Dendritic cell treated with granulocyte-macrophage colony-stimulating factor and Interleukin-4, amounts not matched to agents 40 ng/mL and 50 ng/mL, for 4 days (primary cell): ENCODE results near the gene EI24.

Source experiments
- H3K27ac Mint-ChIP-seq: one replicate; pipeline ENCODE4 v1.8.0; 2022; ENCODE audit warnings: mild to moderate bottlenecking, mixed read lengths
- H3K27me3 Mint-ChIP-seq: one replicate; pipeline ENCODE4 v1.8.0; 2022; ENCODE audit warnings: mild to moderate bottlenecking, mixed read lengths
- H3K36me3 Mint-ChIP-seq: one replicate; pipeline ENCODE4 v1.8.0; 2022; ENCODE audit warnings: low read depth, mixed read lengths
- H3K4me1 Mint-ChIP-seq: one replicate; pipeline ENCODE4 v1.8.0; 2022; ENCODE audit warnings: low read depth, mixed read lengths
- H3K4me3 Mint-ChIP-seq: one replicate; pipeline ENCODE4 v1.8.0; 2022; ENCODE audit warnings: mild to moderate bottlenecking, moderate library complexity, mixed read lengths
- H3K9me3 Mint-ChIP-seq: one replicate; pipeline ENCODE4 v1.8.0; 2022; ENCODE audit warnings: mixed read lengths
- intact Hi-C: fragments of 100-400 bp; cut with micrococcal nuclease; formaldehyde crosslinking; loops from one replicate; pipeline ENCODE4 v1.15.0; 2022

Gene EI24

GRCh38 chr11:125591649-125592304 is 22.5 kb downstream of the EI24 start:
- Mint-ChIP-seq H3K36me3 (peaks cover 37% of the 10 kb centered on the region), H3K4me1 (peaks cover 43% of the 10 kb centered on the region), H3K9me3 (no peaks in the 10 kb centered on the region), H3K4me3 (peak overlapping the region; percentile 95), H3K27me3 (no peaks in the 10 kb centered on the region), H3K27ac (peak overlapping the region; percentile 99)
- intact Hi-C loops: loop anchor here (1.0 to 10.0 kb wide), 5 partner anchors 22 to 677 kb away; partner anchors contain the start of genes CHEK1, EI24, FAM118B and FOXRED1

DNA sequence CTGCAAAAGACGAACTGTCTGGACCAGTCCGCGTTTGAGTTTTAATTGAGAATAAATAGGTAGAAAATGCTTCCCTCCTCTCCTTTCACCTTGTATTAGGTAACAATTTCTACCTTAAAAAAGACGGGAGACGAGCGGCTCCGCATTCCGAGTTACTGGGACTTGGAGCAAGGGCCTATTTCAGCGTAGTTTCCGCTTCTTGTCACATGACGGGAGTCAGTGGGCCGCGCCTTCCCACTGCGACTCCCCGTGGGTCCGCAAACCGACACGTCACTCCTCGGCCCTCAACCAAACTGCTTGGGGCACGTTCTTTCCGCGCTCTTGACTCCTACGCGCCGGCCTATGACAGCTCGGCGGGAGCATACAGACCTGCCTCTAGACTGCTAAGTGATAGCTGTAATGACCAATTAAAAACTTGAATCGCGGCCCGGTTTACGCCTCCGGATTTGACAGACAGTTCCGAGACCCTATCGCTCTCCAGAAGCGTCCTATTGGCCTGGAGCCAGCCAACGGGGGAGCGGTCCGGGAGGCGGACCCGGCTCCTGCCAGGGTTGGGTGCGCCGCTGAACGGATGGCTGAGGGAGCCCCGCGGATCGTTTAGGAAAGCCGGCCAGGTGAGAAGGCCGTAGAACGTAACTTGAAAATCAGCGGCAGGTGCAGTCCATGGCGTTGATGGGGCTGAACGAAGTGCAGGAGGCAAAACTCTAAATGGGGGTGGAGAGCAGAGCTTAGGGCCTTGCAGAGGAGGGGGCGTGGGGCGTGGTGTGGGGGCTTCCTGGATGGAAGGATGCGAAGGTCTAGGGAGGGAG is 23.2 kb downstream of the EI24 start, which contains the start of gene STT3A:
Gene STT3A (plus strand): TSS at position 548 of the 809 bp plus-strand sequence. CDS start 3,064 bp downstream, outside the sequence.
- peak within 1 kb of the TSS; percentile 99 for H3K27ac Mint-ChIP-seq
- H3K4me3 Mint-ChIP-seq: peak within 1 kb of the TSS; percentile 95
- intact Hi-C loops: loop anchor here (1.0 to 10.0 kb wide), 5 partner anchors 23 to 676 kb away; partner anchors contain the start of genes CHEK1, EI24, FAM118B and FOXRED1
- peaks cover 44% of the 10 kb centered on the region for H3K4me1 Mint-ChIP-seq
- no peaks in the 10 kb centered on the region for H3K9me3 Mint-ChIP-seq
- peaks cover 45% of the 10 kb centered on the region for H3K36me3 Mint-ChIP-seq
- H3K27me3 Mint-ChIP-seq: no peaks in the 10 kb centered on the region

DNA sequence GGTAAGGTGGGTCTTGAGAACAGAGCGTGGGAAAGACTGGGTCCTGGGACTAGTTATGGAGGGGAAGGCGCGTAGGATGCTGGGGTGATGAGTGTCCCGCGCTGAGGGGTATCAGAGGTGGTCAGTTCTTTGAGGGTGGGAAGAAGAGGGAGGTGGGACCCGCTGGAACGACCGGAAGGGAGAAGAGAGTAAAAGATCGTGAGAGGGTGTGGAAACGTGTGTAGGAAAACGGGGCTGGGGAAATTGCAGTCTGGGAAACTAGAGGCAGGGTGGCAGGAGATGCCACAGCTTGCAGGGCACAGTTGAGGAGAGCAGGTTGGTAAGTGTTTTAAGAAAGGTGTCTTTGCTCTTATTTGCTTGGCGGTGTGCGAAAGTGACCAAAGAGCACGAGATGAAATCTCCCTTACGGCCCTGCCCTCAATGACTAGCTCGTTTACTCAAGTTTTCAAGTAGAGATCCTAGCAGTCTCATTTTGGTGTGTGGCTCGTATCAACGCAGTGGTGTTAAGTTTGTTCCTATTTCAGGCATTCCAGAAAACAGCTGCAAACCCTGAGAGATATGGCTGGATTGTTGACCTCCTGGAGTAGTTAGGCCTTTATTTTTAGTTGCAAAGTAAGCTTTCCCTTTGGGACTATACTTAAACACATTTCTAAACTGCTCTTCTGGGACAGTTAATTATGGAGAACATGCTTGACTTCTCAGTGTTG is 24.0 kb downstream of the EI24 start:
- Mint-ChIP-seq H3K27ac (peak overlapping the region; percentile 99), H3K27me3 (no peaks in the 10 kb centered on the region), H3K36me3 (peaks cover 52% of the 10 kb centered on the region), H3K4me3 (peak overlapping the region; percentile 95), H3K4me1 (peaks cover 48% of the 10 kb centered on the region), H3K9me3 (no peaks in the 10 kb centered on the region)
- intact Hi-C loops: loop anchor here (2.0 to 10.0 kb wide), 4 partner anchors 34 to 676 kb away; partner anchors contain the start of genes CHEK1, FAM118B, FOXRED1 and RPUSD4

GRCh38 chr11:125594958-125595357 is 25.7 kb downstream of the EI24 start:
- Mint-ChIP-seq H3K4me3 (peak overlapping the region; percentile 40), H3K27ac (peak overlapping the region; percentile 75), H3K4me1 (peaks cover 57% of the 10 kb centered on the region), H3K27me3 (no peaks in the 10 kb centered on the region), H3K36me3 (peaks cover 67% of the 10 kb centered on the region), H3K9me3 (no peaks in the 10 kb centered on the region)
- intact Hi-C loops: loop anchor here (5.0 to 10.0 kb wide), 3 partner anchors 32 to 617 kb away; partner anchors contain the start of genes CHEK1, FAM118B and RPUSD4

DNA sequence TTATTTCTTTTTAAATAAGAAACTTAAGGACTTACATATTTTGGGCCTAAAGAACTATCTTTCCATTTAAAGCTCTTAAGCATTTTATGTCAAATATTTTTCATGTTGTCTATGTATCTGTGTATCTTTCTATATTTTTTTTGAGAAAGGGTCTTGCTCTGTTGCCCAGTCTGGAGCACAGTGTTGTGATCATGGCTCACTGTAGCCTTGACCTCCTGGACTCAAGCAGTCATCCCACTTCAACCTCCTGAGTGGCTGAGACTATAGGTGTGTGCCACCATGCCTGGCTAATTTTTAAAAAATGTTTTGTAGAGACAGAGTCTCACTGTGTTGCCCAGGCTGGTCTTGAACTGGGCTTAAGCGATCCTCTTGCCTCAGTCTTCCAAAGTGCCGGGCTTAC is 31.4 kb downstream of the EI24 start:
- H3K27me3 Mint-ChIP-seq: no peaks in the 10 kb centered on the region
- peaks cover 23% of the 10 kb centered on the region for H3K4me1 Mint-ChIP-seq
- no peak overlapping the region for H3K4me3 Mint-ChIP-seq
- no peak overlapping the region for H3K27ac Mint-ChIP-seq
- H3K9me3 Mint-ChIP-seq: no peaks in the 10 kb centered on the region
- peaks cover 95% of the 10 kb centered on the region for H3K36me3 Mint-ChIP-seq
- intact Hi-C loops: no loop called here

DNA sequence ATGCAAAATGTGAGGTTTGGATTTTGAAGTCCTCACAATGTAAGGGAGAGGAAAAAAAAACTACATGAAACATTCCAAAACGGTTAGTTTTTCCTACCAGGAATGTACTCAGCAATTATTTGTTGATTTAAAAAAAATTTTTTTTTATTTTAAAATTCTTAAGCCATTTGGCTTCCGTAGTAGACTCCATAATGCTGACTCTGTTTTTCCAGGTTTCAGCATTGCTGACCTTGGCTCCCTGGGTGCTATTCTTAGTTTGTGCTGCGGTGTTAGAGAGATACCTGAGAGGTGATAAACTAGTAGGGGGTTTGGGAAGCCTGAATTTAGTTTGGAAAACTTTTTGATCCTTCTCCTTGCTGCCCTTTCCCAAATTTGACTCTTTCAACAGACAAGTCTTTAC is 33.9 kb downstream of the EI24 start:
- peaks cover 9% of the 10 kb centered on the region for H3K4me1 Mint-ChIP-seq
- H3K36me3 Mint-ChIP-seq: peaks cover 95% of the 10 kb centered on the region
- no peaks in the 10 kb centered on the region for H3K27me3 Mint-ChIP-seq
- no peaks in the 10 kb centered on the region for H3K9me3 Mint-ChIP-seq
- intact Hi-C loops: no loop called here
- no peak overlapping the region for H3K27ac Mint-ChIP-seq
- H3K4me3 Mint-ChIP-seq: no peak overlapping the region

DNA sequence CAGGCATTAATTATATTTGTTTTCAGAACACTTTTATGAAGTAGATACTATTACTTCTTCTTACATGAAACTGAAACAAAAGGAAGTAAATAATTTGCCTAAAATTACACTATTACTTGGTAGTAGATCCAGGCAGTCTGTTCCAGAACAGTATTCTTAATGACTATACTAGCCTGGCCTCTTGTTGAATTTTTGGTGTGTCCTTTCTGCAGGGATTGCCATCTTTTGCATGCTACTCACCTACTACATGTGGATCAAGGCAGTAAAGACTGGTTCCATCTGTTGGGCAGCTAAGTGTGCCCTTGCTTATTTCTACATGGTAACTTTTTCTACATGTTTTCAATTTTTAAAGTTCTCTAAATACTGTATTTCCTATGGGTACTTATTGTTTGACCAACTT is 36.1 kb downstream of the EI24 start:
- Mint-ChIP-seq H3K36me3 (peaks cover 97% of the 10 kb centered on the region), H3K27ac (no peak overlapping the region), H3K4me1 (no peaks in the 10 kb centered on the region), H3K9me3 (no peaks in the 10 kb centered on the region), H3K27me3 (no peaks in the 10 kb centered on the region), H3K4me3 (no peak overlapping the region)
- intact Hi-C loops: no loop called here

DNA sequence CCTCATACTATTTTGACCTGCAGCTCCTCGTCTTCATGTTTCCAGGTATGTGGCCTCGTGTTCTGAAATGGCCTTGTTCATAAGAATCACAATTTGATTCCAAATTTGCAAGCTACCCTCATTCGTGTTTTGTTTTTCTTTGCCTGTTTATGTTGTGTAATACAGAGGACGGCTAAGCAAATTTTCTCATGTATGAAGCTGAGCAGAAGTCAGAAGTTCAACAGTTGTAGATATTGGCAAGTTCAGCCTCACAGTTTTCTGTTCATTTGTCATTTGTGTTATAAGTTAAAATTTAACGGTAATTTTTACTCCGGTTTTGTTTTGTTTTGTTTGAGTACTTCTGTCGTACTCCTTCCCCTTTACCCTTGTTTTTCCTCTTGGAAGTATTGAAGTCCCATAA is 40.3 kb downstream of the EI24 start:
- intact Hi-C loops: no loop called here
- peaks cover 99% of the 10 kb centered on the region for H3K36me3 Mint-ChIP-seq

DNA sequence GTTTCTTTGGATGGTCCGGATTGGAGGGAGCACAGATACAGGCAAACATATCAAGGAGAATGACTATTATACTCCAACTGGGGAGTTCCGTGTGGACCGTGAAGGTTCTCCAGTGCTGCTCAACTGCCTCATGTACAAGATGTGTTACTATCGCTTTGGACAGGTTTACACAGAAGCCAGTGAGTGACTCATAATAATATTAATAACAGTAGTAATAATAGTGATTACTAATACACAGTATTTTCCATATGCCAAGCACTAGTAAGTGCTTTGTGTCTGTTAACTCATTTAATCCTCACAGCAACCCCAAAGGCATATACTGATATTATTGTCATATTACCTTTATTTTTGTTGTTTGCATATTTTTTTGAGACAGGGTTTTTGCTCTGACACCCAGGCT is 49.1 kb downstream of the EI24 start:
- peaks cover 89% of the 10 kb centered on the region for H3K36me3 Mint-ChIP-seq
- H3K4me1 Mint-ChIP-seq: no peaks in the 10 kb centered on the region
- intact Hi-C loops: no loop called here
- H3K4me3 Mint-ChIP-seq: no peak overlapping the region
- H3K27ac Mint-ChIP-seq: no peak overlapping the region
- no peaks in the 10 kb centered on the region for H3K27me3 Mint-ChIP-seq
- no peaks in the 10 kb centered on the region for H3K9me3 Mint-ChIP-seq

More for the DNA sequence above, 40.3 kb downstream of the EI24 start:
- no peaks in the 10 kb centered on the region for H3K4me1 Mint-ChIP-seq
- H3K9me3 Mint-ChIP-seq: no peaks in the 10 kb centered on the region
- H3K4me3 Mint-ChIP-seq: no peak overlapping the region
- no peak overlapping the region for H3K27ac Mint-ChIP-seq
- no peaks in the 10 kb centered on the region for H3K27me3 Mint-ChIP-seq

DNA sequence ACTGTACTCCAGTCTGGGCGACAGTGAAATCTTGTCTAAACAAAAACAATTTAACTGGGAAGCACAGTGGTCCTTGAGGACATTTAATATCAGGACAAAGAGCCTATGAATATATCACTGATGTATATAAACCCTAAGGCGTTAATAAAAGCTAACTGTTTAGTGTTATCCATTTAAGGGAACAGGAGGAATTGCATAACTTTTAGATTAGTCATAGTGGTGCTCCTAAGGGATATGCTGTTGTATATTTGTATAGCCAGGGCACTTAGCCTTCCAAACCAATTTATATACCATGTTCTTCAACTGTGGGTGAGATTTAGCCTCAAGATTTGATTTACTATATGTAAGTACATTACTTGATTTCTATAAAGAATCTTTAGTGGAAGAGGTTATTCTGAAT is 52.7 kb downstream of the EI24 start:
- Mint-ChIP-seq H3K36me3 (peaks cover 66% of the 10 kb centered on the region), H3K4me1 (peaks cover 22% of the 10 kb centered on the region), H3K4me3 (no peak overlapping the region), H3K27ac (no peak overlapping the region), H3K9me3 (no peaks in the 10 kb centered on the region), H3K27me3 (no peaks in the 10 kb centered on the region)
- intact Hi-C loops: no loop called here

- H3K36me3 Mint-ChIP-seq: peaks cover 59% of the 10 kb centered on the region
- H3K4me3 Mint-ChIP-seq: no peak overlapping the region
- intact Hi-C loops: no loop called here
Measured at GRCh38 chr11:125623064-125623463, 53.8 kb downstream of the EI24 start.

GRCh38 chr11:125624756-125625213 is 55.5 kb downstream of the EI24 start, which contains the start of gene CHEK1:
TSS of gene CHEK1 (plus strand) at chr11:125625163. CDS start at chr11:125626769, 1,606 bp downstream.
- H3K9me3 Mint-ChIP-seq: no peaks in the 10 kb centered on the region
- intact Hi-C loops: loop anchor here (1.0 to 5.0 kb wide), 4 partner anchors 32 to 263 kb away; partner anchors contain the start of genes EI24, HYLS1 and STT3A
- no peaks in the 10 kb centered on the region for H3K27me3 Mint-ChIP-seq
- H3K4me1 Mint-ChIP-seq: peaks cover 22% of the 10 kb centered on the region
- peaks cover 41% of the 10 kb centered on the region for H3K36me3 Mint-ChIP-seq
- H3K4me3 Mint-ChIP-seq: peak within 1 kb of the TSS; percentile 100
- H3K27ac Mint-ChIP-seq: peak within 1 kb of the TSS; percentile 97

More at GRCh38 chr11:125623064-125623463, 53.8 kb downstream of the EI24 start:
- Mint-ChIP-seq H3K9me3 (no peaks in the 10 kb centered on the region), H3K27me3 (no peaks in the 10 kb centered on the region), H3K27ac (no peak overlapping the region), H3K4me1 (peaks cover 22% of the 10 kb centered on the region)

DNA sequence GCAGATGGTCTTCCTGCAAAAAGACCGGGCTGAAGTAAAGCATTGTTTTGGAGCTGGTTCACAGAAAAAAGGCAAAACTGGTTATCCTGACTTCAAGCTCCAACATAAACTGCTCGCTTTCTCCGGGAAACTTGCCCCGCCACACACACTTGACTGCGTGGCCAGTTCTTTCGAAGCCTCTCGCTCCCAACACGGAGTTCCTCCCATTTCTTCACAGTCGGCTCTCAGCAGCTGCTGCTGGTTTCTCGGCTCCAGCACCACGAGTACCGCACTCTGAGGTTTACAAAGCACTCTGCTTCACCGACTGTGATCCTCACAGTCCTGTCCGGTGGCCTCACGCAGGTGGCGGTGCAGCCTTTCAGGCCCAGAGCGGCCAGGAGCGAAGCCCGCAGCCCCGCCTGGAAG is 56.0 kb downstream of the EI24 start:
- Mint-ChIP-seq H3K27ac (peak overlapping the region; percentile 97), H3K9me3 (no peaks in the 10 kb centered on the region), H3K36me3 (peaks cover 37% of the 10 kb centered on the region), H3K4me3 (peak overlapping the region; percentile 100), H3K4me1 (peaks cover 22% of the 10 kb centered on the region), H3K27me3 (no peaks in the 10 kb centered on the region)
- intact Hi-C loops: loop anchor here (1.0 to 5.0 kb wide), 4 partner anchors 33 to 262 kb away; partner anchors contain the start of genes EI24, HYLS1 and STT3A
